ENCODE results near the gene C3orf33.

C3orf33 gene

DNA sequence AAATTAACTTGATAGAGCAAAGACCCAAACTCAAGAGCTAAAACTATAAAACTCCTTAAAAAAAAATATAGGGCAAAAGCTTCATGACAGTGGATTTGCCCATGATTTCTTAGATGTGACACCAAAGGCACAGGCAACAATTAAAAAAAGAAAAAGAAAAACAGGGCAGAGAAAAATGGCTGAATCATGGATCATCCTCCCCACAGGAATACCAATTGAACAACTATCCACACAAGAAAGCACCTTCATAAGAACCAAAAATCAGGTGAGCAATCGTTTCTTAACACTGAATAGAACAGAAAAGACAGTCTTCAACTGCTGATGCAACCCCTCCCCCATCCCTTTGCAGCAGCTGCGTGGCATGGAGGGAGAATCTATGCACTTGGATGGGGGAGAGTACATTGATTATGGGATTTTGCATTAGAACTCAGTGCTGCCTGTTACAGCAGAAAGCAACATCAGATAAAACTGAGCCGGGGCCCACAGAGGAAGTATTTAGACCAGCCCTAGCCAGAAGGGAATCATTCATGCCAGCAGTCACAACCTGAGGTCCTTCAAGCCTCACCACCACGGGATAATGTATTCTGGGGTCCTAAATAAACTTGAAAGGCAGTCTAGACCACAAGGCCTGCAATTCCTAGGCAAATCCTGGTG is 15.7 kb downstream of the C3orf33 start:
- DNase-seq (ENCODE audit: low read depth in 2 of 2, low spot score in 1 of 2): no peak

DNA sequence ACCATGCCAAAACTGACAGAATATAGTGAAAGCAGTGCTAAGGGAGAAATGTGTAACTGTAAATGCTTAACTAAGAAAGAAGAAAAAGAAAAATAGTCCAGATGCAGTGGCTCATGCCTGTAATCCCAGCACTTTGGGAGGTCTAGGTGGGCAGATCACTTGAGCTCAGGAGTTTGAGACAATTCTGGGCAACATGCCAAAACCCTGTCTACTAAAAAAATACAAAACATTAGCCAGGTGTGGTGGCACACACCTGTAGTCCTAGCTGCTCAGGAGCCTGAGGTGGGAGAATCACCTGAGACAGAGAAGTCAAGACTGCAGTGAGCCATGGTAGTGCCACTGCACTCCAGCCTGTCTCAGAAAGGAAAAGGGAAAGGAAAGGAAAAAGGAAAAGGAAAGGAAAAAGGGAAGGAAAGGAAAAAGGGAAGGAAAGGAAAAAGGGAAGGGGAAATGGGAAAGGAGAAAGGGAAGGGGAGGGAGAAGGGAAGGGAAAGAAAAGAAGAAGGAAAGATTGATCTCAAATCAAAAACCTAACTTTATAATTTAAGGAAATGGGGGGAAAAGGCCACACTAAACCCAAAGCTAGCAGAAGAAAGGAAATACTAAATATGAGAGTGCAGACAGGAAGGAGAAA is 20.3 kb downstream of the C3orf33 start:
- DNase-seq (ENCODE audit: low read depth in 2 of 2, low spot score in 1 of 2): no peak

DNA sequence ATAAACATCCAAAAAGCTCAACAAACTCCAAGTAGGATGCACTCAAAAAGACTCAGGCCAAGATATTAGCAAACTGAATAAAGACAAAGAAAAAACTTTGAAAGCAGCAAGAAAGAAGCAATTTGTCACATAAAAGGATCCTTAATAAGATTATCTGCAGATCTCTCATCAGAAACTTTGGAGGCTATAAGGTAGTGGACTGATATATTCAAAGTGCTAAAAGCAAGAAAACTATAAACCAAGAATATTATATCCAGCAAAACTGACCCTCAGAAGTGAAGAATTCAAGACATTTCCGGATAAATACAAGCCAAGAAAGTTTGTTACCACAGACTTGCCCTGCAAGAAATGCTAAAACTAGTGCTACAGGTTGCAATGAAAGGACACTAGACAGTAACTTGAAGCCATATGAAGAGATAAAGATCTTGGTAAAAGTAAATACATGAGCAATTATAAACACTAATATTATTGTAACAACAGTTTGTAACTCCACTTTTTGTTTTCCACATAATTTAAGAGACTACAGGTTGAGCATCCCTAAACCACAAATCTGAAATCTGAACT is 23.6 kb downstream of the C3orf33 start:
- no peak for DNase-seq (ENCODE audit: low read depth in 2 of 2, low spot score in 1 of 2)

DNA sequence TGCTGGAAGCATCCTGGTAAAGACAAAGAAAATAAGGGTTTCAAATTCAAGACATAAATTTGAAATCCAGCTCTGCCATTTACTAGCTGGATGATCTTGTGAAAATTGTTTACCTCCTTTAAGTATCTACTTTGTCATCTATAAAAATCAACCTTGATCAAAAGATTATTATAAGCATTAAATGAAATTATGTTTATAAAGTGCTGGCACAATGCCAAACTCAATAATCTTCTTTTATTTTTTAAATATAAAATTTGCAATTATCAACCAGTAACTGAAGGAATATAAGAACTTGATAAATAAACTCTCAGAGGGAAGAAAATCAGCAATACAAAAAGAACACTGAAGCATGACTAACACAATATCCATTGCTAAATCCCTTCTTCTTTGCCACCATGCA is 25.8 kb downstream of the C3orf33 start:
- DNase-seq (ENCODE audit: low read depth in 2 of 2, low spot score in 1 of 2): no peak

DNA sequence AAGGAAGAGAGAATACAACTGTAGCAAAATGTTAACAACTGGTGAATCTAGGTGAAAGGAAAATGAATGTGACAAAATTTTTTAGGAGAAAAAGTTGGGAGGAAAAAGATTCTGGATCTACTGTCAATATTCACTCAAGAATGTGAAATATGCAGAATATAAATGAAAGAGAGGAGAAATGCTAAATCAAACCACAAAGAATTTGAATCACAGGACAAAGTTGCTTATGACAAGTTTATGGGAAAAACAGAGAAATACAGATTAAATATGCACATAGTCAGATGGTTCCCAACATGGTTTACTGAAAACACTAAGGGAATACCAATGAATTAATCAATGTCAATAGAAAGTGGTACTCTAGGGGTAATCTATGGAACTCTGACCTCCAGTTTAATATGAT is 27.6 kb downstream of the C3orf33 start:
- no peak for DNase-seq (ENCODE audit: low read depth in 2 of 2, low spot score in 1 of 2)

DNA sequence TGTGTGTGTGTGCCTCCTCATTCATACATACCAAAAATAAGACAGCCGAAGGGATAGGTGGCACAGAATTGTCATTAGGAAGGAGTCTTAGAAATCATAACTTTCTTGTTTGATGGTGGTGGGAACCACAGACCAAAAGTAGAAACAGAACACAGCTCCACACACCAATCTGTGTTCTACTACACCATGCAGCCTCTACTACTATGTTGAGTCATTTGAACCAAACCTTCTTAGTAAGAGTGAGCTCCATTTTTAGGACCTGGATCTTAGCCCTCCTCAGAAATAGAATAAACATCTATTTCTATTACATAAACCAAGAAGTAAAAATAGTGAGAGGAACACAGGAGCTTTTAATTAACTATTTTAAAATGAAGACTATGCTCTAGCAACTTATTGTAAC is 33.3 kb downstream of the C3orf33 start:
- no peak for DNase-seq (ENCODE audit: low read depth in 2 of 2, low spot score in 1 of 2)

DNA sequence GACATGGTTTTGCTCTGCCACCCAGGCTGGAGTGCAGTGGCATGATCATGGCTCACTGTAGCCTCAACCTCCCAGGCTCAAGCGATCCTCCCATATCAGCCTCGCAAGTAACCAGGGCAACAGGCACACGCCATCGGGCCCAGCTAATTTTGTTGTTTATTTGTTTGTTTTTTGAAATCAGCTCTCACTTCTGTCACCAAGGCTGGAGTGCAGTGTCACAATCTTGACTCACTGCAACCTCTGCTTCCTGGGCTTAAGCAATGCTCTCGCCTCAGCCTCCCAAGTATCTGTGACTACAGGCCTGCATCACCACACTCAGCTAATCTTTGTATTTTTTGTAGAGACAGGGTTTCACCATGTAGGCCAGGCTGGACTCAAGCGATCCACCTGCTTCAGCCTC is 35.0 kb downstream of the C3orf33 start:
- DNase-seq (ENCODE audit: low read depth in 2 of 2, low spot score in 1 of 2): no peak

DNA sequence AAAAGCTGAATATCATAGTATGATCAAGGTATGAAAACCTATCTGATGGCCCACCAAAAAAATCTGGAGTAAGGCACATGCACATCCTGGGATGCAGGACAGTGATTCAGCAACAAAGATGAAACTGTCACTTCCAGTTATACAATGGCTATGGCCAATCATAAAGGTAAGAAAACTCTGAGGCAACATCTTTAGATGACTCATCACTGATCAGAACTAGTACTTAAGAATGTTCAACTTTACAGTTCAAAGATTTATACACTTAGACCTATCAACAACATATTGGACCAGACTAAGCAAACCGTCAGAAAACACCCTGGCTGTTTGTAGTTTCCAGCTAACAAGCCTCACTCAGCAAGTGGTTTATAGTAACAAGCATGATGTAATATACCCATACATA is 39.9 kb downstream of the C3orf33 start:
- no peak for DNase-seq (ENCODE audit: low read depth in 2 of 2, low spot score in 1 of 2)

DNA sequence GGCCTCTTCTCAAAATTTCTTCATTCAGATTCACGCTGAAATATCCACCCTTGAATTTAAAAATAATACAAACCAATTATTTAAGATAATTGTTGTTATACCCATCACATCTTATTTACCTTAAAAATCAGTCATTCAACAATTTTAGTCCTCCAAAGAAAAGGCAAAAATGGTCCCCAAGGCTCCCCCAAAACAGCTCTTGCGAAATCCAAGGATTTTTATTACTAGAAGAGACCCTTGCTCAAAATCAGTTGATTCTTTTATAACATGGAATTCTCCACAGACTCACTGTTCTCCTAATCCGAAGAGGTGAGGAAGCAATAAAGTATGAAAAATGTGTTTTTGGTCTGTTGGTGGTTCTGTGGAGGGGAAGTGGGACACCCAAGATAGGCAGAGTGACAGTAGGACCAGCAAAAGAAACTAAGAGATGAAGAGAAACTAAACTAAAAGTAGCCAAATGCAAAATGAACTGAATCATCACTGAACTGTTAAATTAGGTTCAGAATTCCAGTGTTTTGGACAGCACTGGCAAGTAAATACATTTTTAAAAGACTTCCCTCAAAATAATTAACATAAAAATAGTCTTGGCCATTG is 42.1 kb downstream of the C3orf33 start:
- DNase-seq (ENCODE audit: low read depth in 2 of 2, low spot score in 1 of 2): no peak

DNA sequence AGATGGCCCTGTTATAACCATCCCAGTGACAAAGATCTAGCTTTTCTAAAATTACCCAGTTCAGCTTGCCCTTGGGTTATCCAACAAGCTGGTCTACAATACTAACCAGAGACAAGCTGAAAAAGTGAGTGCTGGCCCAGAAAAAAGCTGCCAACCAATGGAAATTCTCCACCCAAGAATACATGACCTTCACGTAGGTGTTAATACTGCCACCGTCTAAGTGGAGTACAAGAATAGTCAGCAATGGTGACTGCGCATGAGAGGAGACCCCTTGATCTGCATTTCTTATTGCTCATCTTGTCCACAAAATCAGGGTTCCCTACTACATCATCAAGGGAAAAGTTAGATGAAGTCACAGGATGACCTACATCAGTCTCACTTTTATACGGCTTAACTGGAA is 45.4 kb downstream of the C3orf33 start:
- no peak for DNase-seq (ENCODE audit: low read depth in 2 of 2, low spot score in 1 of 2)

DNA sequence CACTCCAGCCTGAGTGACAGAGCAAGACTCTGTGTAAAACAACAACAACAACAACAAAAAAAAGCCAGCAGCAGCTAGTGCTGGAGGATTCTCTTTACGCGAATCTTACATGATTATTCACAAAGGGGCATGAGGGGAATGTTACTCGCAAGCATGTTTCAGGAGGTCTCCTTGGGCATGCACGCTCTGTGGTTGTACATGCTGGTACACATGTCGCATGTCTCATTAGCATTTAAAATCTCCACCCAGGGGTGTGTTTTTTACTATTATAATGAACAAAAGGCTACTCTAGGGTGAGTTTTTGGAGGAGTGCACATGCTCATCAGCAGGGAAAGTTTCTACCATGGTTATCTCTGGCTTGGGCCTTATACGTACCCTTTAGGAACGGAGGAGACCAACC is 48.5 kb downstream of the C3orf33 start:
- no peak for DNase-seq (ENCODE audit: low read depth in 2 of 2, low spot score in 1 of 2)

DNA sequence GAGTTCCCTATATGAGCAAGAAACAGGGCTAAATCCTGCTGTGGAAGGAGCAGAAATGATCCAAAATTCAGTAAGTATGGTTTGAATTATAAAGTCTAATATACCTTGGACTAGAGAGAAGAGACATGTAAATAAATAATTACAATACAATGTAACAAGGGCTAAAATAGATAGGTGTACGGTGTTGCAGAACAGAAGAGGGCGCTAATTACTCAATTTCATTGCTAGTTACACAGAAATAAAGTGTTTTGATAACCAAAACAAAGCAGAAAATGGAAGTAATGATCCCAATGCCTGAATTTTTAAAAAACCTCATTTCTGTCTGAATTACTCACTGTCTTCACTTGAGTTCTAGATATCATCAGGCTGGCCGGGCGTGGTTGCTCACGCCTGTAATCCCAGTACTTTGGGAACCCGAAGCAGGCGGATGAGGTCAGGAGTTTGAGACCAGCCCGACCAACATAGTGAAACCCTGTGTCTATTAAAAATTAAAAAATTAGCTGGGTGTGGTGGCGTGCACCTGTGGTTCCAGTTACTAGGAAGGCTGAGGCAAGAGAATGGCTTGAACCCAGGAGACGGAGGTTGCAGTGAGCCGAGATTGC is 52.9 kb downstream of the C3orf33 start:
- DNase-seq (ENCODE audit: low read depth in 2 of 2, low spot score in 1 of 2): no peak

DNA sequence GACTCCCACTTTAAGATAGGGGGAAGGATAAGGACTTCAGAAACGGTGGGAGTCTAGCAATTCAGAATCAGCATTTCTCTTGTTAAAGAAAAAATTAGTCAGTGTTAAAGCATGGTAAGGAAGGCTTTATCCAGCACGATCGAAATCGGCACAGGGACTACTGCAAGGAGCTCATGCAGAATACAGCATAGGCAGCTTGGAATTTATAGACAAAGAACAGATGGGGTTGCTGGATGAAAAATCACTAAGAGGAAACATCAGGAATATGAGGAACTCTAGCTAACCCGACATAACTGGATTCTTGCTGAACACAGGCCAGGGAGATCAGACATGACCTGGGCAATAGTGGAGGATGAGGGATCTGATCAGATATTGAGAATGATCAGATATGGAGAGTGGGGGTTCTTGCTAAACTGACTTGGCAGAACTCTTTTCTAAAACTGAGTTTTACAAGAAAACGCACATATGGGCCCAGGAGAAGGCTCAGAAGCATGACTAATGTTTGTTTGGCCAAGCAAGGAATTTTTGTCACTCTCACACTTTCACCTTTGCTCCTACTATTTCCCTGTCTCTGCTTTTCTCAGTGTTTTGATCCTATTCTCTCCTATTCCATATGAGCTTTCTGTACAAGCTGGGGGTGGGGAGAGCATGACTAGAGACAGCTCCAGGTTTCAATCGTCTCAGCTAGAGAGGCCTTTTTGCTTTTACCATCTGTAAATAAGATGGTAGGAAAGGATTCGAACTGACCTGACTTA is 57.3 kb downstream of the C3orf33 start:
- no peak for DNase-seq (ENCODE audit: low read depth in 2 of 2, low spot score in 1 of 2)

DNA sequence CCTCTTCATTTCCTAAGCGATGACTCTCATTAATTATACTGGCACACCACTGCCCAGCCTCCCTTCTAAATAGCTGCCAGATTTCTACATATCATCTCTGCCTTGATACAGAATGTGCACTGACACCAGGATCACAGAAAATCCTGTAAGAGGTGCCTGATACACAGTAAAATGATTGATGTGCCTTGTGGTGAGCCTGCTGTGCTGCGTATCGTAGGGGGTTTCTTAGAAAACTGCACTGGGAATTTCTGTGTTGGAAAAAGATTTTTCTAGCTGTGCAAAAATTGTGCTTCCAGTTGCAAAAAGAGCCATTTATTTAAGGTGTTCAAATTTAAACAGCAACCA is 58.2 kb downstream of the C3orf33 start:
- DNase-seq (ENCODE audit: low read depth in 2 of 2, low spot score in 1 of 2): no peak

DNA sequence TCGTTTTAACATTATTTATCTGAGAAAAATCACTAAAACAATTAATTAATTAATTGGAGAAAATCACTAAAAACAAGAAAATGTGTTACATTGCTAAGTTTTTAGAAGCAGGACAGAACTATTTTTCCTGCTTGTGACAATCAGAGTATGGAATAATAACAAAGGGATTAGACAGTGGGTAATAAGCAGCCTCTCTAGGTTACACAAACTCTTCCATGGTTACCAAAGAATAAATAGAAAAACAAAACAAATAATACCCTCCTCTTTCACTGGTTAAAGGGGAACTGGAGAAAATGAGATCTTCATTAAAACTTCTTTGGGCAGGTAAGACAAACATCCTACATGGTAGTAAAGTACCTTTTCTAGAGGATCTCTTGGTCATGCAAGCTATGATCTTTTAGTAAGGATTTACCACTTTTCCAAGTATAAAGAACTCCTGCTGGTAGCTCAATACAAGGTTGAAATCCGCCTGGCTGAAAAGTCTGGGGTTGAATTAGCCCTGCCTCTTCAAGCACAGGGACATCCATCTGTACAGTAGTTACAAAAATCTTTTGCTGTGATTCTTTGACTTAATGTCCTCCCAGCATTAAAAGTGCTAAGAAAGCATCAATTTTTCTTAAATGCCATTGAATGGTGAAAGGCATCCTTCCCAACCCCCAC is 58.7 kb downstream of the C3orf33 start:
- DNase-seq (ENCODE audit: low read depth in 2 of 2, low spot score in 1 of 2): no peak

DNA sequence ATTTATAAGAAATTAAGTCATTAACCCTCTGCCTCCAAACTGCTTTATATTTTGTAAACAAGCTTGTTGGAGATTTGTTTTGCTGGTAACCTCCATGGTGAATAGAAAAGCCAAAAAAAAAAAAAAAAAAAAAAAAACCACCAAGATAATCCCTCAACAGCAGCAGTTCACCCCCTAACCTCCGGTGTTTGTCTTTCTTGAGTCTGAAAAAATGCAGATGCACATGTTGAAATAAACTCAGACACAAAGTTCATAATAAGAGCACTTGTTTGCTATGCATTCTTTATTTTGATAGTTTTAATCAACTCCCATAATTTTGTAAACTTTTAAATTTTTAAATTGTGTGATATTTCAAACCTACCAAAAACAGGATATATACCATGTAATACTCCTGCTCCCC is 59.4 kb downstream of the C3orf33 start:
- no peak for DNase-seq (ENCODE audit: low read depth in 2 of 2, low spot score in 1 of 2)

DNA sequence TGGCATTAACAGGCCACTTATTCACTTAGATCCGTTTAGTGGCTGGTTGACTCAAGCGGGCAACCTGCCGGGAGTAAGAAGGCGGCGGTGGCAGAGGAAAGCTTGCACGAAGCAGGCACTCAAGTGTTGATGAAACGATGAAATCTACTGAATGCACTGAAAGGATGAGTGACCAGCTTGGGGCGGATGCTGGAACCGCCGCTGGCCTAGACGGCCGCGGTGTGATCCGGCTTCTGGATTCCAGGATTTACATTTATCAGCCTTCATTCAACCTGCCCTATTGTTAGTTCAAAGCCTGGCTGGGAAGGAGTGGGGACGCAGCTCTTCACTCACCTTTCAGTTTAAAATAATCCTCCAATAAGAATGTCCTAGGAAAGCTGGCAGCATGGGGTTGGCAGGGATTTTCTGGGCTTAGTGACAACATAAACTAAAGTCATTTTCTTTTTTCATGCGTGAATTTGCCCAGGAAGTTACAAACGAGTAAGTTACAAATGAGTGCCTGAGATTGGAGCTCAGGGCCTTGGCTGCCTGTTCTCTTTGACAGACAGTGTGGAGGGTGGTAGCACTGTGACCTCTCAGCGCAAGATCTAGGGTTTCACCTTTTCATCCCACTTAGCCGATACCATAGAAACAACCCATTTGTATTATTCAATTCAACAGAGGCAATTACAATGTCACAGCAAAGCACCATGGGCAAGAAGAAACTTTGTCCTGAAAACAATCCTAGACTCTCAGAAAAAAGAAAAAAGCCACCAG is 60.1 kb downstream of the C3orf33 start:
- no peak for DNase-seq (ENCODE audit: low read depth in 2 of 2, low spot score in 1 of 2)

DNA sequence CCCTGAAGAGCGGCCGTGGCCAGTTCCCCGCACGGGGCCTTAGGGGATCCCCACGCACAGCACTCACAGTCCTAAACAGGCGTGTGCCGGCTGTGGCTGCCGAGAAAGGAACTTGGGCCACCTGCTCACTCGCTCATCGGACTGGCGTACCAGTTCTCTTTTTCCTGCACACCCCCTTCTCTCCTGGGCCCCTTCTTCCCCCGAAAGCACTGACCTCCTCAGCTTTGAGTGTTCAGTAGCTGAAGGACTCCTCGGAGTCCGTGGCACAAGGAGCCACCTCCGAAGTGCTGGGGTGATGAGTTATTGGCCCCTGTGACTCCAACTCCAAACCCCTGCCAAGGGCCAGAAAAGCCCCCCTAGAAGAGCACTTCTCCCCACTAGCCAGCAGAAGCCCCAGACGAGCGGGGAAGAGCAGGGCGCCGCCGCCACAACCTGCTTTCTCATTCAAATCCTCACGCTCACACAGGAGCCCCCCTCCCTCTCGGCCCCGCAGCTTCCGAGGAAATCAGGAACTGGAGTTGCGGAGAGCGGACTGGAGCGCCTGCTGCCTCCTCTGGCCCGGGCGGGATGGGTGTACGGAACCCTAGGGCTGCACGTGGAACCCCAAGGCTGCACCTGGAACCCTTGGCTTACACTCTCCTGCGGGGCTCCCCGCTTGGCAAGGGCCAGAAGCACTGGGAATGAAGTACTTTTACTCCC is 61.3 kb downstream of the C3orf33 start, which contains the start of gene PLCH1:
Gene PLCH1 (minus strand): TSS at position 446 of the 699 bp plus-strand sequence. CDS start 40,847 bp downstream, outside the sequence.
- DNase-seq (ENCODE audit: low read depth in 2 of 2, low spot score in 1 of 2): no peak

DNA sequence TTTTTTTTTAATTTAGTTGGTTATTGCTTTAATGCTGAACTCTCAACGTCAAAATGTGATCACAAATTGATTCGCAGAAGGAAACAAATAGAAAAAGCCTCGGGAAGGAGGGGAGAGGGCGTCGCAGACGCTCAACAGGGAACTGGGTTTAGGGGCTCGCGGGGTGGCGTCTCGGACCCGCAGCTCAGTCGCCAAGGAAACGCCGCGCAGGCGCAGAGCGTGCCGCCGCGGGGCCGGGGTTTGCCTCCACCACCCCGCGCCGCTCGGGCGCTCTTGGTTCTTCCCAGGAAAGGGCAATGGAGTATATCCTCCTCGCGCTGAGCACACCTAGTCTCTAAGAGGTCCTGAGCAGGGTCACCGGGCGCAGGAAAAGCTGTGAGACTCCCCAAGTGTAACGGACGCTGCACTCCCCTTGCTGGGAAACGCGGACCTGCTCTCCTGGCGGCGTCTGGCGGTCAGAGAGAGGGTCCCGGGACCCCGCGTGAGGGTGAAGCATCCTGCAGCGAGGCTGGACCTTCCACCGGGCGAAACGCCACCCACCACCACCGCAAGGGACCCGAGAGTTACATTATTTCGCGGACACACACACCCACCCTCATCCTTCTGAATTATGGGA is 62.0 kb downstream of the C3orf33 start:
- no peak for DNase-seq (ENCODE audit: low read depth in 2 of 2, low spot score in 1 of 2)
